Cardiac fibroblast (primary cell): ENCODE data around the gene OR2A5.

Experiments used
- DNase-seq, 2 donors: peaks; one replicate each; pipeline versions ENCODE4 v3.0.0 to v3.0.0-alpha.2; 2010; ENCODE audit warnings: low read depth in 2 of 2
- H3K4me3 ChIP-seq, 2 donors: replicated peaks in 1 of 2; 1 replicate in 1 of 2; 2 replicates in 1 of 2; pipeline ENCODE4 v1.5.1; 2011; ENCODE audit warnings: low read depth in 2 of 2, low read length in 2 of 2, mild to moderate bottlenecking in 2 of 2, moderate library complexity in 1 of 2
- CTCF ChIP-seq: IDR thresholded peaks from one replicate; pipeline ENCODE4 v1.5.1; 2011; ENCODE audit warnings: low read depth, mild to moderate bottlenecking, low read length, inconsistent platforms

Gene OR2A5

GRCh38 chr7:144087230-144087629 lies 38.5 kb downstream of the OR2A5 start:
- TF ChIP-seq CTCF, result no peak
- no peak for DNase-seq
- H3K4me3 ChIP-seq, result no peak overlapping the region

- no peak for TF ChIP-seq CTCF
- no peak overlapping the region for H3K4me3 ChIP-seq
These were observed 41.9 kb downstream of the OR2A5 start for GRCh38 chr7:144090667-144091066.

GRCh38 chr7:144098776-144099175 lies 50.0 kb downstream of the OR2A5 start:
- H3K4me3 ChIP-seq, result no peak overlapping the region
- TF ChIP-seq CTCF, result no peak
- no peak for DNase-seq

More at GRCh38 chr7:144090667-144091066, 41.9 kb downstream of the OR2A5 start:
- no peak for DNase-seq

GRCh38 chr7:144100607-144101006 lies 51.9 kb downstream of the OR2A5 start:
- TF ChIP-seq CTCF, result no peak
- DNase-seq, result no peak
- H3K4me3 ChIP-seq, result no peak overlapping the region

GRCh38 chr7:144102041-144102440 lies 53.3 kb downstream of the OR2A5 start:
- no peak overlapping the region for H3K4me3 ChIP-seq
- DNase-seq, result no peak
- TF ChIP-seq CTCF, result no peak

GRCh38 chr7:144105211-144105610 lies 56.5 kb downstream of the OR2A5 start:
- DNase-seq, result no peak
- H3K4me3 ChIP-seq, result no peak overlapping the region
- no peak for TF ChIP-seq CTCF
